Activated naive CD4-positive, alpha-beta T cell treated with anti-CD3 and anti-CD28 coated beads, Interleukin-2, amount 50 U/mL, for 24 hours (primary cell): ENCODE data around the gene UBR4.
"Not testable (repeated sequence)": the region's sequence is repeated elsewhere in the genome, so short reads cannot be mapped to it uniquely, and the experiment has no call there.

ENCODE experiments used
- H3K27ac Mint-ChIP-seq: one replicate; pipeline ENCODE4 v1.8.0; 2021; ENCODE audit warnings: mild to moderate bottlenecking, mixed read lengths
- H3K27me3 Mint-ChIP-seq: one replicate; pipeline ENCODE4 v1.8.0; 2021; ENCODE audit warnings: mixed read lengths
- H3K36me3 Mint-ChIP-seq: one replicate; pipeline ENCODE4 v1.8.0; 2021; ENCODE audit warnings: mixed read lengths
- H3K4me1 Mint-ChIP-seq: one replicate; pipeline ENCODE4 v1.8.0; 2021; ENCODE audit warnings: mixed read lengths
- H3K4me3 Mint-ChIP-seq: one replicate; pipeline ENCODE4 v1.8.0; 2021; ENCODE audit warnings: mild to moderate bottlenecking, mixed read lengths
- H3K9me3 Mint-ChIP-seq: one replicate; pipeline ENCODE4 v1.8.0; 2021; ENCODE audit warnings: mixed read lengths

Gene UBR4

GRCh38 chr1:19229828-19230325 is 19.8 kb upstream of the UBR4 start:
- Mint-ChIP-seq H3K27ac (no peak overlapping the region), H3K27me3 (no peaks in the 10 kb centered on the region), H3K4me1 (no peaks in the 10 kb centered on the region), H3K9me3 (no peaks in the 10 kb centered on the region), H3K4me3 (no peak overlapping the region), H3K36me3 (peaks cover 7% of the 10 kb centered on the region)

GRCh38 chr1:19229229-19229628 is 19.2 kb upstream of the UBR4 start:
- peaks cover 10% of the 10 kb centered on the region for H3K36me3 Mint-ChIP-seq
- no peak overlapping the region for H3K4me3 Mint-ChIP-seq
- no peaks in the 10 kb centered on the region for H3K4me1 Mint-ChIP-seq
- no peaks in the 10 kb centered on the region for H3K27me3 Mint-ChIP-seq
- H3K9me3 Mint-ChIP-seq = no peaks in the 10 kb centered on the region
- no peak overlapping the region for H3K27ac Mint-ChIP-seq

- Mint-ChIP-seq H3K4me1 (peaks cover 9% of the 10 kb centered on the region), H3K36me3 (peaks cover 24% of the 10 kb centered on the region), H3K4me3 (no peak overlapping the region), H3K27ac (no peak overlapping the region), H3K27me3 (no peaks in the 10 kb centered on the region), H3K9me3 (no peaks in the 10 kb centered on the region)
Observed at GRCh38 chr1:19222979-19223824, 13.1 kb upstream of the UBR4 start.

- H3K27me3 Mint-ChIP-seq = no peaks in the 10 kb centered on the region
- no peak overlapping the region for H3K27ac Mint-ChIP-seq
- H3K36me3 Mint-ChIP-seq = peaks cover 29% of the 10 kb centered on the region
- no peak overlapping the region for H3K4me3 Mint-ChIP-seq
- H3K4me1 Mint-ChIP-seq = peaks cover 13% of the 10 kb centered on the region
- H3K9me3 Mint-ChIP-seq = no peaks in the 10 kb centered on the region
Observed at GRCh38 chr1:19222573-19222972, 12.5 kb upstream of the UBR4 start.

GRCh38 chr1:19220991-19221390 is 10.9 kb upstream of the UBR4 start:
- Mint-ChIP-seq H3K9me3 (no peaks in the 10 kb centered on the region), H3K4me1 (peaks cover 15% of the 10 kb centered on the region), H3K4me3 (no peak overlapping the region), H3K27ac (peak overlapping the region; percentile 14), H3K27me3 (no peaks in the 10 kb centered on the region), H3K36me3 (peaks cover 28% of the 10 kb centered on the region)

- Mint-ChIP-seq H3K4me3 (no peak overlapping the region), H3K9me3 (no peaks in the 10 kb centered on the region), H3K27me3 (no peaks in the 10 kb centered on the region), H3K4me1 (peaks cover 17% of the 10 kb centered on the region), H3K27ac (peak overlapping the region; percentile 88), H3K36me3 (peaks cover 25% of the 10 kb centered on the region)
Observed at GRCh38 chr1:19220080-19220846, 10.2 kb upstream of the UBR4 start.

GRCh38 chr1:19219451-19219850 is 9.4 kb upstream of the UBR4 start:
- Mint-ChIP-seq H3K27ac (peak overlapping the region; percentile 88), H3K4me1 (peaks cover 21% of the 10 kb centered on the region), H3K9me3 (no peaks in the 10 kb centered on the region), H3K27me3 (no peaks in the 10 kb centered on the region), H3K36me3 (peaks cover 23% of the 10 kb centered on the region), H3K4me3 (no peak overlapping the region)

- Mint-ChIP-seq H3K36me3 (peaks cover 22% of the 10 kb centered on the region), H3K4me1 (peaks cover 48% of the 10 kb centered on the region), H3K27ac (peak overlapping the region; percentile 0)
- H3K9me3 Mint-ChIP-seq, H3K27me3 Mint-ChIP-seq, H3K4me3 Mint-ChIP-seq: not testable (repeated sequence)
Observed at GRCh38 chr1:19216585-19216984, 6.5 kb upstream of the UBR4 start.

GRCh38 chr1:19213580-19213979 is 3.5 kb upstream of the UBR4 start:
- Mint-ChIP-seq H3K4me3 (peak overlapping the region; percentile 33), H3K4me1 (peaks cover 53% of the 10 kb centered on the region), H3K9me3 (no peaks in the 10 kb centered on the region), H3K36me3 (peaks cover 10% of the 10 kb centered on the region), H3K27me3 (no peaks in the 10 kb centered on the region), H3K27ac (peak overlapping the region; percentile 59)

GRCh38 chr1:19212167-19212566 is 2.1 kb upstream of the UBR4 start:
- peak overlapping the region; percentile 78 for H3K27ac Mint-ChIP-seq
- H3K9me3 Mint-ChIP-seq = no peaks in the 10 kb centered on the region
- H3K36me3 Mint-ChIP-seq = peaks cover 4% of the 10 kb centered on the region
- H3K4me3 Mint-ChIP-seq = peak overlapping the region; percentile 96
- no peaks in the 10 kb centered on the region for H3K27me3 Mint-ChIP-seq
- peaks cover 58% of the 10 kb centered on the region for H3K4me1 Mint-ChIP-seq

GRCh38 chr1:19210772-19211549 is 895 bp upstream of the UBR4 start:
- Mint-ChIP-seq H3K27ac (peak overlapping the region; percentile 98), H3K4me1 (peaks cover 66% of the 10 kb centered on the region), H3K4me3 (peak overlapping the region; percentile 96), H3K27me3 (no peaks in the 10 kb centered on the region), H3K36me3 (peaks cover 9% of the 10 kb centered on the region), H3K9me3 (no peaks in the 10 kb centered on the region)

GRCh38 chr1:19209439-19209989 is 552 bp downstream of the UBR4 start:
- H3K27me3 Mint-ChIP-seq = no peaks in the 10 kb centered on the region
- H3K36me3 Mint-ChIP-seq = peaks cover 9% of the 10 kb centered on the region
- peaks cover 75% of the 10 kb centered on the region for H3K4me1 Mint-ChIP-seq
- no peaks in the 10 kb centered on the region for H3K9me3 Mint-ChIP-seq
- peak overlapping the region; percentile 96 for H3K4me3 Mint-ChIP-seq
- peak overlapping the region; percentile 97 for H3K27ac Mint-ChIP-seq

GRCh38 chr1:19208710-19209438 is 1.2 kb downstream of the UBR4 start:
- Mint-ChIP-seq H3K27ac (peak overlapping the region; percentile 97), H3K36me3 (peaks cover 9% of the 10 kb centered on the region), H3K27me3 (no peaks in the 10 kb centered on the region), H3K9me3 (no peaks in the 10 kb centered on the region), H3K4me3 (peak overlapping the region; percentile 96), H3K4me1 (peaks cover 77% of the 10 kb centered on the region)

GRCh38 chr1:19206947-19207346 is 3.1 kb downstream of the UBR4 start:
- H3K4me3 Mint-ChIP-seq = peak overlapping the region; percentile 59
- H3K4me1 Mint-ChIP-seq = peaks cover 75% of the 10 kb centered on the region
- H3K9me3 Mint-ChIP-seq = no peaks in the 10 kb centered on the region
- H3K27ac Mint-ChIP-seq = peak overlapping the region; percentile 59
- H3K36me3 Mint-ChIP-seq = peaks cover 4% of the 10 kb centered on the region
- H3K27me3 Mint-ChIP-seq = no peaks in the 10 kb centered on the region
